Upper lobe of right lung (tissue), 1 donor: ENCODE measurements around the gene AMBP. TPM values are rescaled to one million over a fixed set of nuclear protein-coding genes. Genes with fewer than 3 reads are reported as not detected.

ENCODE experiments used
- ATAC-seq: fragments of 200-7000 bp; cut with Tn5 transposase; one replicate; pipeline ENCODE4 v1.9.1; 2020; ENCODE audit warnings: mild to moderate bottlenecking, moderate library complexity
- DNase-seq: peaks from one replicate; pipeline ENCODE4 v3.0.0-alpha.2; 2020
- H3K27ac ChIP-seq: fragments of 200-600 bp; one replicate; pipeline ENCODE4 v1.8.0; 2022
- H3K27me3 ChIP-seq: fragments of 200-600 bp; one replicate; pipeline ENCODE4 v1.8.0; 2022; ENCODE audit warnings: mild to moderate bottlenecking
- H3K36me3 ChIP-seq: fragments of 200-600 bp; one replicate; pipeline ENCODE4 v1.8.0; 2022
- H3K4me1 ChIP-seq: fragments of 200-600 bp; one replicate; pipeline ENCODE4 v1.8.0; 2022
- H3K4me3 ChIP-seq: fragments of 200-600 bp; one replicate; pipeline ENCODE4 v1.8.0; 2022; ENCODE audit warnings: mild to moderate bottlenecking
- H3K9me3 ChIP-seq: fragments of 200-600 bp; one replicate; pipeline ENCODE4 v1.8.0; 2022
- CTCF ChIP-seq: fragments of 200-600 bp; IDR thresholded peaks from one replicate; pipeline ENCODE4 v1.8.0; 2022; ENCODE audit warnings: antibody characterized with exemption
- intact Hi-C: fragments of 100-400 bp; cut with DNase I; formaldehyde crosslinking; loops from one replicate; pipeline ENCODE4 v1.11.0; 2022
- total RNA-seq: library from RNA; stranded (reverse); fragmentation: NEBNext Ultra II Directional; extraction: Animal tissue kit (Norgen Biotek cat#: 25700); gene quantifications from one replicate; pipeline ENCODE4 v1.2.1, GENCODE V29; 2021
- donor health status: DM: no; HTN: yes; CAD: no; lungs with severe emphysema.

Gene AMBP
- total RNA-seq, 1 donor from 2014 or later, result 0.67 TPM

GRCh38 chr9:114114364-114114763, 36.3 kb upstream of the AMBP start:
- DNase-seq (no peak), ATAC-seq (no peak)
- Histone ChIP-seq H3K27me3 (no peaks in the 10 kb centered on the region), H3K9me3 (no peaks in the 10 kb centered on the region), H3K4me1 (peaks cover 8% of the 10 kb centered on the region), H3K27ac (no peak overlapping the region), H3K36me3 (no peaks in the 10 kb centered on the region), H3K4me3 (no peak overlapping the region)
- no peak for TF ChIP-seq CTCF
- intact Hi-C loops, result no loop called here

- Histone ChIP-seq H3K4me3 (no peak overlapping the region), H3K36me3 (no peaks in the 10 kb centered on the region), H3K27me3 (no peaks in the 10 kb centered on the region), H3K4me1 (peaks cover 4% of the 10 kb centered on the region), H3K27ac (no peak overlapping the region), H3K9me3 (no peaks in the 10 kb centered on the region)
- TF ChIP-seq CTCF, result no peak
- intact Hi-C loops, result no loop called here
- peak; percentile 30 for ATAC-seq
- DNase-seq, result peak; percentile 81
These were observed 34.9 kb upstream of the AMBP start for GRCh38 chr9:114112778-114113584.

GRCh38 chr9:114112325-114112724, 34.2 kb upstream of the AMBP start:
- Histone ChIP-seq H3K27ac (no peak overlapping the region), H3K4me3 (no peak overlapping the region), H3K9me3 (no peaks in the 10 kb centered on the region), H3K4me1 (peaks cover 4% of the 10 kb centered on the region), H3K27me3 (no peaks in the 10 kb centered on the region), H3K36me3 (no peaks in the 10 kb centered on the region)
- no peak for ATAC-seq
- peak; percentile 13 for DNase-seq
- no peak for TF ChIP-seq CTCF
- intact Hi-C loops, result no loop called here

GRCh38 chr9:114110180-114110579, 32.1 kb upstream of the AMBP start:
- TF ChIP-seq CTCF, result no peak
- DNase-seq, result no peak
- no peak overlapping the region for H3K4me3 ChIP-seq
- no peak for ATAC-seq
- no peaks in the 10 kb centered on the region for H3K9me3 ChIP-seq
- H3K4me1 ChIP-seq, result peaks cover 4% of the 10 kb centered on the region
- intact Hi-C loops, result no loop called here
- no peaks in the 10 kb centered on the region for H3K36me3 ChIP-seq
- no peaks in the 10 kb centered on the region for H3K27me3 ChIP-seq
- no peak overlapping the region for H3K27ac ChIP-seq

GRCh38 chr9:114109124-114109523, 31.0 kb upstream of the AMBP start:
- no peaks in the 10 kb centered on the region for H3K9me3 ChIP-seq
- H3K36me3 ChIP-seq, result no peaks in the 10 kb centered on the region
- H3K27me3 ChIP-seq, result no peaks in the 10 kb centered on the region
- H3K4me3 ChIP-seq, result no peak overlapping the region
- TF ChIP-seq CTCF, result no peak
- intact Hi-C loops, result no loop called here
- DNase-seq (peak; percentile 35), ATAC-seq (no peak)
- peaks cover 4% of the 10 kb centered on the region for H3K4me1 ChIP-seq
- H3K27ac ChIP-seq, result no peak overlapping the region
